NT2/D1 (cell line): ENCODE results near the gene APC.
"Not testable (repeated sequence)": the region's sequence is repeated elsewhere in the genome, so short reads cannot be mapped to it uniquely, and the experiment has no call there.

ENCODE experiments used
- DNase-seq: peaks from one replicate; pipeline ENCODE4 v3.0.0-alpha.2; 2011; ENCODE audit warnings: low read depth, low spot score
- H3K27me3 ChIP-seq: 2 replicates; pipeline ENCODE4 v1.6.0; 2011; ENCODE audit warnings: mild to moderate bottlenecking; ENCODE audit not compliant: insufficient read length, insufficient read depth
- H3K36me3 ChIP-seq: 2 replicates; pipeline ENCODE4 v1.6.1; 2011; ENCODE audit warnings: mild to moderate bottlenecking, low read length, mixed read lengths; ENCODE audit not compliant: insufficient read depth, insufficient read length
- H3K4me1 ChIP-seq: 2 replicates; pipeline ENCODE4 v1.5.1; 2011; ENCODE audit not compliant: insufficient read depth, insufficient read length
- H3K4me3 ChIP-seq: 2 replicates; pipeline ENCODE4 v1.5.1; 2011; ENCODE audit warnings: low read depth; ENCODE audit not compliant: insufficient read length
- H3K9ac ChIP-seq: 2 replicates; pipeline ENCODE4 v1.6.0; 2011; ENCODE audit warnings: low read depth; ENCODE audit not compliant: insufficient read length
- H3K9me3 ChIP-seq: 2 replicates; pipeline ENCODE4 v1.5.1; 2011; ENCODE audit warnings: mild to moderate bottlenecking, low read length; ENCODE audit not compliant: insufficient read depth
- SUZ12 ChIP-seq: IDR thresholded peaks from 2 replicates; pipeline ENCODE4 v1.6.1; 2011; ENCODE audit not compliant: insufficient read length, insufficient read depth; ENCODE audit errors: extremely low read depth
- YY1 ChIP-seq: IDR thresholded peaks from 2 replicates; pipeline ENCODE4 v1.6.1; 2011; ENCODE audit not compliant: insufficient read length, insufficient read depth
- ZNF274 ChIP-seq: IDR thresholded peaks from 2 replicates; pipeline ENCODE4 v1.6.1; 2011; ENCODE audit warnings: mild to moderate bottlenecking, low read depth, low read length

Gene APC

GRCh38 chr5:112880219-112880964, 142.7 kb downstream of the APC start:
- no peaks in the 10 kb centered on the region for H3K4me1 ChIP-seq
- H3K9ac ChIP-seq = no peak overlapping the region
- peaks cover 57% of the 10 kb centered on the region for H3K36me3 ChIP-seq
- TF ChIP-seq ZNF274 = no peak
- no peak for TF ChIP-seq YY1
- TF ChIP-seq SUZ12 = no peak
- H3K27me3 ChIP-seq = no peaks in the 10 kb centered on the region
- no peak for DNase-seq
- no peaks in the 10 kb centered on the region for H3K9me3 ChIP-seq
- H3K4me3 ChIP-seq = no peak overlapping the region

GRCh38 chr5:112883192-112883591, 145.5 kb downstream of the APC start:
- no peaks in the 10 kb centered on the region for H3K27me3 ChIP-seq
- H3K4me3 ChIP-seq = no peak overlapping the region
- TF ChIP-seq YY1 (no peak), SUZ12 (no peak), ZNF274 (no peak)
- H3K9me3 ChIP-seq = no peaks in the 10 kb centered on the region
- H3K36me3 ChIP-seq = peaks cover 60% of the 10 kb centered on the region
- no peak for DNase-seq
- no peak overlapping the region for H3K9ac ChIP-seq
- H3K4me1 ChIP-seq = no peaks in the 10 kb centered on the region

GRCh38 chr5:112885001-112885400, 147.3 kb downstream of the APC start:
- no peak for TF ChIP-seq SUZ12
- TF ChIP-seq ZNF274 = no peak
- no peak for TF ChIP-seq YY1
- peaks cover 56% of the 10 kb centered on the region for H3K36me3 ChIP-seq
- no peaks in the 10 kb centered on the region for H3K9me3 ChIP-seq
- H3K4me1 ChIP-seq = no peaks in the 10 kb centered on the region
- no peak overlapping the region for H3K4me3 ChIP-seq
- H3K27me3 ChIP-seq = no peaks in the 10 kb centered on the region
- DNase-seq = no peak
- no peak overlapping the region for H3K9ac ChIP-seq

- no peak overlapping the region for H3K4me3 ChIP-seq
- no peaks in the 10 kb centered on the region for H3K27me3 ChIP-seq
- H3K36me3 ChIP-seq = peaks cover 53% of the 10 kb centered on the region
- no peaks in the 10 kb centered on the region for H3K4me1 ChIP-seq
- no peak for DNase-seq
- no peak overlapping the region for H3K9ac ChIP-seq
- no peak for TF ChIP-seq SUZ12
- no peak for TF ChIP-seq ZNF274
- no peak for TF ChIP-seq YY1
- H3K9me3 ChIP-seq = no peaks in the 10 kb centered on the region
Observed at GRCh38 chr5:112886975-112887374, 149.3 kb downstream of the APC start.

GRCh38 chr5:112892066-112892465, 154.4 kb downstream of the APC start:
- not testable (repeated sequence) for H3K27me3 ChIP-seq, H3K9ac ChIP-seq, H3K4me1 ChIP-seq, DNase-seq, H3K9me3 ChIP-seq, H3K4me3 ChIP-seq
- H3K36me3 ChIP-seq = peaks cover 19% of the 10 kb centered on the region

GRCh38 chr5:112892776-112893175, 155.1 kb downstream of the APC start:
- Histone ChIP-seq H3K4me1 (no peaks in the 10 kb centered on the region), H3K27me3 (no peaks in the 10 kb centered on the region), H3K9ac (no peak overlapping the region), H3K4me3 (no peak overlapping the region), H3K9me3 (no peaks in the 10 kb centered on the region), H3K36me3 (peaks cover 18% of the 10 kb centered on the region)
- DNase-seq = no peak
- TF ChIP-seq YY1 (no peak), SUZ12 (no peak), ZNF274 (no peak)

- H3K9me3 ChIP-seq = no peaks in the 10 kb centered on the region
- H3K4me3 ChIP-seq = no peak overlapping the region
- H3K27me3 ChIP-seq = no peaks in the 10 kb centered on the region
- DNase-seq = no peak
- no peaks in the 10 kb centered on the region for H3K4me1 ChIP-seq
- peaks cover 30% of the 10 kb centered on the region for H3K36me3 ChIP-seq
- H3K9ac ChIP-seq = no peak overlapping the region
- TF ChIP-seq SUZ12 = no peak
Observed at GRCh38 chr5:112895682-112896081, 158.0 kb downstream of the APC start.
